ENCODE results near the gene C12orf42. TPM values are rescaled to one million over a fixed set of nuclear protein-coding genes. Genes with fewer than 3 reads are reported as not detected.
A peak's percentile ranks its signal among the peaks of the same experiment; 100 is the strongest.

C12orf42 gene
- total and polyA plus RNA-seq, 10 of the 15 experiments (the other 5 are each of a cell fraction or from before 2014, with no cell fraction given): 1.4 to 7.0 (median 2.4) TPM

- TF ChIP-seq E2F8 (IDR thresholded peaks at IDR 0.05; ENCODE audit: low read depth, partially characterized antibody): peak; percentile 74
- no peak for TF ChIP-seq STAT1 (conservative IDR thresholded peaks at IDR 0.05)
- no peak for TF ChIP-seq POLR2AphosphoS5 (IDR thresholded peaks at IDR 0.05; ENCODE audit: low read length)
- TF ChIP-seq NBN (IDR thresholded peaks at IDR 0.05): peak; percentile 95
- TF ChIP-seq TARDBP (IDR thresholded peaks at IDR 0.05; ENCODE audit: borderline replicate concordance): peak; percentile 77; the same call in 1 of the 2 replicates
- TF ChIP-seq ZNF274 (IDR thresholded peaks at IDR 0.05; ENCODE audit: insufficient read depth, insufficient read length): no peak
- TF ChIP-seq KAT2A (conservative IDR thresholded peaks at IDR 0.05; ENCODE audit: control insufficient read depth, low read depth, low read length): no peak
- peak; percentile 92 to 96 for TF ChIP-seq BHLHE40 (IDR thresholded peaks at IDR 0.05; ENCODE audit: borderline replicate concordance in 1 of 2, low read depth in 2 of 2, low read length in 1 of 2)
- no peak for TF ChIP-seq RB1 (IDR thresholded peaks at IDR 0.05; ENCODE audit: borderline replicate concordance)
- TF ChIP-seq, protein P1, sequence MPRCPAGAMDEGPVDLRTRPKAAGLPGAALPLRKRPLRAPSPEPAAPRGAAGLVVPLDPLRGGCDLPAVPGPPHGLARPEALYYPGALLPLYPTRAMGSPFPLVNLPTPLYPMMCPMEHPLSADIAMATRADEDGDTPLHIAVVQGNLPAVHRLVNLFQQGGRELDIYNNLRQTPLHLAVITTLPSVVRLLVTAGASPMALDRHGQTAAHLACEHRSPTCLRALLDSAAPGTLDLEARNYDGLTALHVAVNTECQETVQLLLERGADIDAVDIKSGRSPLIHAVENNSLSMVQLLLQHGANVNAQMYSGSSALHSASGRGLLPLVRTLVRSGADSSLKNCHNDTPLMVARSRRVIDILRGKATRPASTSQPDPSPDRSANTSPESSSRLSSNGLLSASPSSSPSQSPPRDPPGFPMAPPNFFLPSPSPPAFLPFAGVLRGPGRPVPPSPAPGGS (IDR thresholded peaks at IDR 0.05; ENCODE audit: borderline replicate concordance, insufficient read depth, low read depth, low read length, poor library complexity, severe bottlenecking): peak; percentile 99
- no peak for TF ChIP-seq ESRRA (IDR thresholded peaks at IDR 0.05; ENCODE audit: low read length)
- TF ChIP-seq HCFC1 (IDR thresholded peaks at IDR 0.05; ENCODE audit: low read length): peak; percentile 20; the same call in 1 of the 2 replicates
- 0 out of 2 replicates have a peak, but pooled peaks have one; percentile 45 for TF ChIP-seq WRNIP1 (IDR thresholded peaks at IDR 0.05; ENCODE audit: borderline replicate concordance, low read depth, low read length)
- no peak for TF ChIP-seq FOS (IDR thresholded peaks at IDR 0.05; ENCODE audit: borderline replicate concordance, extremely low read depth, insufficient read length)
- peak; percentile 99 for TF ChIP-seq PAX5 (IDR thresholded peaks at IDR 0.05; ENCODE audit: borderline replicate concordance, low read depth, low read length)
- peak; percentile 91 for TF ChIP-seq NR2F1 (conservative IDR thresholded peaks at IDR 0.05)
- peak; percentile 60 for TF ChIP-seq KLF5 (IDR thresholded peaks at IDR 0.05; ENCODE audit: partially characterized antibody)
- no peak for TF ChIP-seq SIN3A (IDR thresholded peaks at IDR 0.05; ENCODE audit: low read depth, low read length)
- TF ChIP-seq CTCF (IDR thresholded peaks at IDR 0.05 in 2 of 3, conservative IDR thresholded peaks at IDR 0.05 in 1 of 3; ENCODE audit: control insufficient read depth in 2 of 3, extremely low read depth in 1 of 3, insufficient read depth in 1 of 3, low read depth in 3 of 3, low read length in 3 of 3): peak in 1 of 3 experiments; percentile 30; a peak in 1 of 6 replicates
- no peak for TF ChIP-seq ZNF622 (IDR thresholded peaks at IDR 0.05)
- TF ChIP-seq, protein P2, sequence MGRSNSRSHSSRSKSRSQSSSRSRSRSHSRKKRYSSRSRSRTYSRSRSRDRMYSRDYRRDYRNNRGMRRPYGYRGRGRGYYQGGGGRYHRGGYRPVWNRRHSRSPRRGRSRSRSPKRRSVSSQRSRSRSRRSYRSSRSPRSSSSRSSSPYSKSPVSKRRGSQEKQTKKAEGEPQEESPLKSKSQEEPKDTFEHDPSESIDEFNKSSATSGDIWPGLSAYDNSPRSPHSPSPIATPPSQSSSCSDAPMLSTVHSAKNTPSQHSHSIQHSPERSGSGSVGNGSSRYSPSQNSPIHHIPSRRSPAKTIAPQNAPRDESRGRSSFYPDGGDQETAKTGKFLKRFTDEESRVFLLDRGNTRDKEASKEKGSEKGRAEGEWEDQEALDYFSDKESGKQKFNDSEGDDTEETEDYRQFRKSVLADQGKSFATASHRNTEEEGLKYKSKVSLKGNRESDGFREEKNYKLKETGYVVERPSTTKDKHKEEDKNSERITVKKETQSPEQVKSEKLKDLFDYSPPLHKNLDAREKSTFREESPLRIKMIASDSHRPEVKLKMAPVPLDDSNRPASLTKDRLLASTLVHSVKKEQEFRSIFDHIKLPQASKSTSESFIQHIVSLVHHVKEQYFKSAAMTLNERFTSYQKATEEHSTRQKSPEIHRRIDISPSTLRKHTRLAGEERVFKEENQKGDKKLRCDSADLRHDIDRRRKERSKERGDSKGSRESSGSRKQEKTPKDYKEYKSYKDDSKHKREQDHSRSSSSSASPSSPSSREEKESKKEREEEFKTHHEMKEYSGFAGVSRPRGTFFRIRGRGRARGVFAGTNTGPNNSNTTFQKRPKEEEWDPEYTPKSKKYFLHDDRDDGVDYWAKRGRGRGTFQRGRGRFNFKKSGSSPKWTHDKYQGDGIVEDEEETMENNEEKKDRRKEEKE (IDR thresholded peaks at IDR 0.05): no peak
Observed at GRCh38 chr12:103505371-103506236, 9.8 kb upstream of the C12orf42 start (continued).

Data from GM12878 (cell line).